HepG2 (cell line): Measurements from ENCODE around the gene UNC13D. TPM values are rescaled to one million over a fixed set of nuclear protein-coding genes. Genes with fewer than 3 reads are reported as not detected.

Experiments used
- CREB1 ChIP-seq, 2 experiments: fragments of 450-650 bp in 1 of 2; IDR thresholded peaks; 2 replicates each; pipeline ENCODE4 v1.6.1; 2016 to 2017; ENCODE audit warnings: control low read depth in 1 of 2, mild to moderate bottlenecking in 1 of 2, missing compliant biosample characterization in 1 of 2, missing genetic modification characterization in 1 of 2
- ELF4 ChIP-seq: sonication (generic); formaldehyde crosslinking; IDR thresholded peaks from 2 replicates; pipeline ENCODE4 v1.5.0; 2020; ENCODE audit warnings: missing genetic modification reagents, mild to moderate bottlenecking, moderate library complexity, borderline replicate concordance
- HNRNPK ChIP-seq: fragments of 200-400 bp; formaldehyde crosslinking; IDR thresholded peaks from 2 replicates; pipeline ENCODE4 v1.6.1; 2018; ENCODE audit warnings: low read length, low read depth, moderate library complexity, mild to moderate bottlenecking; ENCODE audit not compliant: poor library complexity, severe bottlenecking
- KMT2B ChIP-seq: IDR thresholded peaks from 2 replicates; pipeline ENCODE4 v1.6.1; 2016; ENCODE audit warnings: missing genetic modification reagents, missing compliant biosample characterization
- MAFK ChIP-seq, 2 experiments: IDR thresholded peaks in 1 of 2; conservative IDR thresholded peaks in 1 of 2; 2 replicates each; pipeline ENCODE4 v1.6.1; 2011; ENCODE audit warnings: improper control_type of control experiment in 2 of 2, low read length in 2 of 2
- MNT ChIP-seq: fragments of 450-650 bp; IDR thresholded peaks from 2 replicates; pipeline ENCODE4 v1.6.1; 2016
- NFIB ChIP-seq: sonication (generic); formaldehyde crosslinking; IDR thresholded peaks from 2 replicates; pipeline ENCODE4 v1.9.0; 2021; ENCODE audit warnings: missing genetic modification reagents, mild to moderate bottlenecking, borderline replicate concordance
- PHF20 ChIP-seq: sonication (generic); formaldehyde crosslinking; IDR thresholded peaks from 2 replicates; pipeline ENCODE4 v1.5.0; 2020; ENCODE audit warnings: mild to moderate bottlenecking, missing genetic modification reagents
- RFX1 ChIP-seq: fragments of 450-650 bp; IDR thresholded peaks from 2 replicates; pipeline ENCODE4 v1.6.1; 2017
- SRSF4 ChIP-seq: fragments of 200-400 bp; formaldehyde crosslinking; IDR thresholded peaks from one replicate; pipeline ENCODE4 v1.6.1; 2018; ENCODE audit warnings: mild to moderate bottlenecking, low read depth, low read length, moderate library complexity; ENCODE audit not compliant: poor library complexity, severe bottlenecking
- U2AF2 ChIP-seq: fragments of 200-400 bp; formaldehyde crosslinking; IDR thresholded peaks from 2 replicates; pipeline ENCODE4 v1.6.1; 2017; ENCODE audit warnings: low read depth, mild to moderate bottlenecking, low read length
- ZNF180 ChIP-seq: sonication (generic); formaldehyde crosslinking; IDR thresholded peaks from 2 replicates; pipeline ENCODE4 v1.4.0; 2020; ENCODE audit warnings: low read depth, missing genetic modification reagents, borderline replicate concordance
- ZNF260 ChIP-seq: sonication (generic); formaldehyde crosslinking; IDR thresholded peaks from 2 replicates; pipeline ENCODE4 v1.4.0; 2020; ENCODE audit warnings: missing genetic modification reagents, low read depth, mild to moderate bottlenecking, borderline replicate concordance
- ZNF362 ChIP-seq: sonication (generic); formaldehyde crosslinking; IDR thresholded peaks from 2 replicates; pipeline ENCODE4 v1.4.0; 2020; ENCODE audit warnings: missing genetic modification reagents, mild to moderate bottlenecking, borderline replicate concordance
- ZNF383 ChIP-seq: sonication (generic); formaldehyde crosslinking; IDR thresholded peaks from 2 replicates; pipeline ENCODE4 v1.4.0; 2020; ENCODE audit warnings: missing genetic modification reagents, mild to moderate bottlenecking, borderline replicate concordance
- ZNF468 ChIP-seq: sonication (generic); formaldehyde crosslinking; IDR thresholded peaks from 2 replicates; pipeline ENCODE4 v1.8.0; 2022; ENCODE audit warnings: mild to moderate bottlenecking, moderate library complexity, missing genetic modification reagents
- ZNF558 ChIP-seq: sonication (generic); formaldehyde crosslinking; IDR thresholded peaks from 2 replicates; pipeline ENCODE4 v1.9.0; 2022; ENCODE audit warnings: mild to moderate bottlenecking, missing genetic modification reagents, borderline replicate concordance
- ZNF563 ChIP-seq: sonication (generic); formaldehyde crosslinking; IDR thresholded peaks from 2 replicates; pipeline ENCODE4 v1.8.0; 2022; ENCODE audit warnings: mild to moderate bottlenecking, moderate library complexity, missing genetic modification reagents
- ZNF567 ChIP-seq: sonication (generic); formaldehyde crosslinking; IDR thresholded peaks from 2 replicates; pipeline ENCODE4 v1.8.1; 2023; ENCODE audit warnings: mild to moderate bottlenecking, missing genetic modification reagents, borderline replicate concordance
- polyA plus RNA-seq, 8 experiments: library from polyadenylated mRNA; depleted of rRNA in 3 of 8; stranded (reverse) in 7 of 8; unstranded in 1 of 8; fragments of >200 nt; fragmentation: Illumina TruSeq in 4 of 8; extraction: Trizol in 4 of 8; gene quantifications; 2 replicates each; pipeline versions ENCODE4 v1.2.1 to v1.2.3, GENCODE V29; 2011 to 2016; ENCODE audit warnings: low read depth in 4 of 8, missing spikeins in 1 of 8, mixed read lengths in 1 of 8; ENCODE audit not compliant: insufficient read depth in 1 of 8
- total RNA-seq, 5 experiments: library from RNA; depleted of rRNA; stranded (reverse); fragments of >200 nt; fragmentation: Illumina TruSeq; extraction: Trizol; gene quantifications; 2 replicates each; pipeline ENCODE4 v1.2.3, GENCODE V29; 2016; ENCODE audit warnings: low read depth in 1 of 5
- TF ChIP-seq, protein P1 (sequence below): sonication (generic); formaldehyde crosslinking; IDR thresholded peaks from 2 replicates; pipeline ENCODE4 v1.4.0; 2020; ENCODE audit warnings: mild to moderate bottlenecking, low read depth, missing genetic modification reagents
- TF ChIP-seq, protein P2 (sequence below): sonication (generic); formaldehyde crosslinking; IDR thresholded peaks from 2 replicates; pipeline ENCODE4 v1.9.0; 2021; ENCODE audit warnings: missing genetic modification reagents, borderline replicate concordance

UNC13D gene
- total and polyA plus RNA-seq, 2 of the 13 experiments (the other 11 are each of a cell fraction or from before 2014, with no cell fraction given), result 29.7 to 42.7 TPM

DNA sequence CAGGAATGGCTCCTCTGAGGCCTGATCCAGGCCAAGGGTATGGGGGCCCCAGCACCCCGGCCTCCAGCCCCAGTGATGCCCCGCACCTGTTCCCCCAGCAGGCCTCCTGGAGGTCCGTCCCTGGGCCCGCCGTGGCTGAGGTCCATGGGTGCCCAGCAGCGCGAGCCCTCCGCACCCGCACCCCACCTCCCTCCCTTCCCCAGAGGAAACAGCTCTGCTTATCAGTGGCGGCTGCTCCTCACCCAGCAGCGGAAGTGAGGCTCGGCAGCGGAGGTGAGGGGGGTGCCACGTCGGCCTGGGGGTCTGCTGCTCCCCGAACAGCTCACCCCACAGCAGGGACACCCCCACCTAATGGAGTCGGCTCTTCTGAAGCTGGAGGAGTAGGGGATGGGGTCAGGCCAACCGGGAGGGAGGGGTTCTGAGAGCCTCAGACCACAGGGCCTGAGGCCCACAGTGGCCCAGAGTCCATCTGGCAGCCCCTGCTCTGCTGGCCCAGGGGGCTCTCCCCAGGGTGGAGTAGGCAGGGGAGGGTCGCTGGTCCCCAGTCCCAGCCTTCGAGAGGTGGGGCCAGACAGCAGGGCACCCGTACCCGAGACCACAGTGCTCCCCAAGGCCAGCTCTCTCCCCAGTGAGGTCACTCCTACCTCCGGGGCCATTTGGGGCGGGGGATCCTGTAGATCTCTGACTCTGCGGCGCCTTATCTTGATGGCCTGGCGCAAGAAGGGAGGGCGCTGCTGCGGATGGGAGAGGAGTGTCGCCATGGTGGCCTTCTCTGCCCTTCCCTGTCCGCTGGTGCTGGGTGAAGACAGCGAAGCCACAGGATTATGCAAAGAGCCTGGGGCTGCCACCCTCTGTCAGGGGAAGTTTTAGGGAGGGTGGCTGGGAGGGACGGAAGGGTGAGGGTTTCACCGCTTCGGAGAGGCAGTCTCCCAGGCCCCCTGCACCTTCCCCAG, at the start of gene UNC13D (continued):
- TF ChIP-seq, protein P1, sequence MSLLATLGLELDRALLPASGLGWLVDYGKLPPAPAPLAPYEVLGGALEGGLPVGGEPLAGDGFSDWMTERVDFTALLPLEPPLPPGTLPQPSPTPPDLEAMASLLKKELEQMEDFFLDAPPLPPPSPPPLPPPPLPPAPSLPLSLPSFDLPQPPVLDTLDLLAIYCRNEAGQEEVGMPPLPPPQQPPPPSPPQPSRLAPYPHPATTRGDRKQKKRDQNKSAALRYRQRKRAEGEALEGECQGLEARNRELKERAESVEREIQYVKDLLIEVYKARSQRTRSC (CRISPR knock-in tag), result no peak
- no peak for TF ChIP-seq HNRNPK
- TF ChIP-seq ZNF260, result no peak
- no peak for TF ChIP-seq RFX1
- TF ChIP-seq MNT, result no peak
- TF ChIP-seq, protein P2, sequence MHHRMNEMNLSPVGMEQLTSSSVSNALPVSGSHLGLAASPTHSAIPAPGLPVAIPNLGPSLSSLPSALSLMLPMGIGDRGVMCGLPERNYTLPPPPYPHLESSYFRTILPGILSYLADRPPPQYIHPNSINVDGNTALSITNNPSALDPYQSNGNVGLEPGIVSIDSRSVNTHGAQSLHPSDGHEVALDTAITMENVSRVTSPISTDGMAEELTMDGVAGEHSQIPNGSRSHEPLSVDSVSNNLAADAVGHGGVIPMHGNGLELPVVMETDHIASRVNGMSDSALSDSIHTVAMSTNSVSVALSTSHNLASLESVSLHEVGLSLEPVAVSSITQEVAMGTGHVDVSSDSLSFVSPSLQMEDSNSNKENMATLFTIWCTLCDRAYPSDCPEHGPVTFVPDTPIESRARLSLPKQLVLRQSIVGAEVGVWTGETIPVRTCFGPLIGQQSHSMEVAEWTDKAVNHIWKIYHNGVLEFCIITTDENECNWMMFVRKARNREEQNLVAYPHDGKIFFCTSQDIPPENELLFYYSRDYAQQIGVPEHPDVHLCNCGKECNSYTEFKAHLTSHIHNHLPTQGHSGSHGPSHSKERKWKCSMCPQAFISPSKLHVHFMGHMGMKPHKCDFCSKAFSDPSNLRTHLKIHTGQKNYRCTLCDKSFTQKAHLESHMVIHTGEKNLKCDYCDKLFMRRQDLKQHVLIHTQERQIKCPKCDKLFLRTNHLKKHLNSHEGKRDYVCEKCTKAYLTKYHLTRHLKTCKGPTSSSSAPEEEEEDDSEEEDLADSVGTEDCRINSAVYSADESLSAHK (CRISPR knock-in tag), result 0 out of 2 replicates have a peak, but pooled peaks have one; percentile 72
- TF ChIP-seq MAFK (conservative IDR thresholded peaks at IDR 0.05 in 1 of 2, IDR thresholded peaks at IDR 0.05 in 1 of 2; ENCODE audit: low read length in 2 of 2), result no peak
- TF ChIP-seq ZNF558 (CRISPR knock-in tag), result no peak
- 0 out of 2 replicates have a peak, but pooled peaks have one; percentile 16 for TF ChIP-seq KMT2B (CRISPR knock-in tag)
- no peak for TF ChIP-seq ZNF362 (CRISPR knock-in tag)
- no peak for TF ChIP-seq NFIB (CRISPR knock-in tag)
- TF ChIP-seq ZNF563 (CRISPR knock-in tag), result no peak; the same call in 1 of the 2 replicates
- no peak for TF ChIP-seq CREB1 (IDR thresholded peaks at IDR 0.05)
- TF ChIP-seq CREB1 (CRISPR knock-in tag; IDR thresholded peaks at IDR 0.05), result no peak
- no peak for TF ChIP-seq ZNF468 (CRISPR knock-in tag)
- no peak for TF ChIP-seq SRSF4
- TF ChIP-seq ZNF383, result no peak
- TF ChIP-seq ELF4, result no peak
- no peak for TF ChIP-seq U2AF2
- TF ChIP-seq PHF20 (CRISPR knock-in tag), result no peak; the same call in 1 of the 2 replicates
- TF ChIP-seq ZNF180 (CRISPR knock-in tag), result no peak
- TF ChIP-seq ZNF567, result no peak
